ENCODE measurements around the gene BLID. TPM values are rescaled to one million over a fixed set of nuclear protein-coding genes. Genes with fewer than 3 reads are reported as not detected.

Gene BLID
- total RNA-seq, 1 experiment from 2014 or later: 0.41 TPM

DNA sequence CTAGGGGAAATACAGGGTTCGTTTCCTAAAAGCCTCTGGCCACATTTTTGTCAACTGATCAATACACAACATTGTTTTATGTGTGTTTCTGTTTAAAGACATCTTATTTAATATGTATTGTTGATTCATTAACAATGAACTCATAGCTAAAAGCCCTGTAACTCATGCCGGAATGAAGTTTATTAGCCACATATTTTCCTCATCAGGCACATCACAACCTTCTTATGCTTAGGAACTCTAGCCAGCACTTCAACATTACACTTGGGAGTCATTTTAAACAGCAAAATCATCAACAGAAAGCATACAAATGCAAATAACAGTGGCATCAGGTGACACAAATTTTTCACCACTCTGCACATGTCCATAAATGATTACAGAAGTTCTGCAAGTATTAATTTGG lies 15.1 kb upstream of the BLID start:
- no peak for ATAC-seq
- Histone ChIP-seq H3K27ac (ENCODE audit: low read length) (no peak overlapping the region), H3K36me3 (ENCODE audit: control insufficient read depth, insufficient read depth, low read length) (no peaks in the 10 kb centered on the region), H3K4me3 (ENCODE audit: low read depth in 2 of 2, low read length in 2 of 2) (no peak overlapping the region), H3K4me1 (ENCODE audit: control insufficient read depth, insufficient read depth, low read length) (0 out of 2 replicates have a peak, but pooled peaks cover 3% of the 10 kb centered on the region), H3K9me3 (ENCODE audit: control insufficient read depth, insufficient read depth, low read depth, low read length) (no peaks in the 10 kb centered on the region), H3K27me3 (ENCODE audit: control insufficient read depth, insufficient read depth, low read length) (no peaks in the 10 kb centered on the region)
- BruUV-seq (replicated peaks): no TSS peak
- no peak for DNase-seq (ENCODE audit: low read depth, low spot score)
- CTCF ChIA-PET: no interaction called here
- POLR2A ChIA-PET: no interaction called here
- intact Hi-C loops (cut with micrococcal nuclease; ENCODE audit: unreplicated experiment) (no loop called here), in situ Hi-C loops (cut with HindIII; ENCODE audit: low pct_unique_long_range_greater_than_20kb, low sequenced_read_pairs) (no loop called here)
- TF ChIP-seq, protein P1, sequence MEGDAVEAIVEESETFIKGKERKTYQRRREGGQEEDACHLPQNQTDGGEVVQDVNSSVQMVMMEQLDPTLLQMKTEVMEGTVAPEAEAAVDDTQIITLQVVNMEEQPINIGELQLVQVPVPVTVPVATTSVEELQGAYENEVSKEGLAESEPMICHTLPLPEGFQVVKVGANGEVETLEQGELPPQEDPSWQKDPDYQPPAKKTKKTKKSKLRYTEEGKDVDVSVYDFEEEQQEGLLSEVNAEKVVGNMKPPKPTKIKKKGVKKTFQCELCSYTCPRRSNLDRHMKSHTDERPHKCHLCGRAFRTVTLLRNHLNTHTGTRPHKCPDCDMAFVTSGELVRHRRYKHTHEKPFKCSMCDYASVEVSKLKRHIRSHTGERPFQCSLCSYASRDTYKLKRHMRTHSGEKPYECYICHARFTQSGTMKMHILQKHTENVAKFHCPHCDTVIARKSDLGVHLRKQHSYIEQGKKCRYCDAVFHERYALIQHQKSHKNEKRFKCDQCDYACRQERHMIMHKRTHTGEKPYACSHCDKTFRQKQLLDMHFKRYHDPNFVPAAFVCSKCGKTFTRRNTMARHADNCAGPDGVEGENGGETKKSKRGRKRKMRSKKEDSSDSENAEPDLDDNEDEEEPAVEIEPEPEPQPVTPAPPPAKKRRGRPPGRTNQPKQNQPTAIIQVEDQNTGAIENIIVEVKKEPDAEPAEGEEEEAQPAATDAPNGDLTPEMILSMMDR (IDR thresholded peaks at IDR 0.05): no peak
- TF ChIP-seq TCF7L2 (IDR thresholded peaks at IDR 0.05; ENCODE audit: low read depth, low read length) (no peak), SIN3A (IDR thresholded peaks at IDR 0.05; ENCODE audit: borderline replicate concordance, insufficient read depth, low read depth, low read length) (no peak), POLR2AphosphoS5 (IDR thresholded peaks at IDR 0.05; ENCODE audit: low read depth, low read length) (no peak), REST (IDR thresholded peaks at IDR 0.05; ENCODE audit: insufficient read depth in 1 of 2, low read depth in 2 of 2, low read length in 1 of 2) (no peak)

GRCh38 chr11:122128146-122128545 lies 12.1 kb upstream of the BLID start:
- TF ChIP-seq SIN3A (IDR thresholded peaks at IDR 0.05; ENCODE audit: borderline replicate concordance, insufficient read depth, low read depth, low read length) (no peak), POLR2AphosphoS5 (IDR thresholded peaks at IDR 0.05; ENCODE audit: low read depth, low read length) (no peak), REST (IDR thresholded peaks at IDR 0.05; ENCODE audit: insufficient read depth in 1 of 2, low read depth in 2 of 2, low read length in 1 of 2) (no peak), TCF7L2 (IDR thresholded peaks at IDR 0.05; ENCODE audit: low read depth, low read length) (no peak)
- TF ChIP-seq, protein P1 (IDR thresholded peaks at IDR 0.05): no peak
- in situ Hi-C loops (cut with HindIII; ENCODE audit: low pct_unique_long_range_greater_than_20kb, low sequenced_read_pairs) (no loop called here), intact Hi-C loops (cut with micrococcal nuclease; ENCODE audit: unreplicated experiment) (no loop called here)
- no peak for DNase-seq (ENCODE audit: low read depth, low spot score)
- ChIA-PET CTCF (no interaction called here), POLR2A (no interaction called here)
- Histone ChIP-seq H3K27me3 (ENCODE audit: control insufficient read depth, insufficient read depth, low read length) (no peaks in the 10 kb centered on the region), H3K9me3 (ENCODE audit: control insufficient read depth, insufficient read depth, low read depth, low read length) (no peaks in the 10 kb centered on the region), H3K27ac (ENCODE audit: low read length) (no peak overlapping the region), H3K36me3 (ENCODE audit: control insufficient read depth, insufficient read depth, low read length) (no peaks in the 10 kb centered on the region), H3K4me3 (ENCODE audit: low read depth in 2 of 2, low read length in 2 of 2) (no peak overlapping the region), H3K4me1 (ENCODE audit: control insufficient read depth, insufficient read depth, low read length) (no peaks in the 10 kb centered on the region)
- no TSS peak for BruUV-seq (replicated peaks)
- ATAC-seq: no peak

All from Panc1 (cell line).